ENCODE data around the gene HIRIP3. TPM values are rescaled to one million over a fixed set of nuclear protein-coding genes. Genes with fewer than 3 reads are reported as not detected.
A peak's percentile ranks its signal among the peaks of the same experiment; 100 is the strongest.

The HIRIP3 gene
- total and polyA plus RNA-seq, 3 experiments from 2014 or later: 22.0 to 48.0 (median 45.6) TPM

DNA sequence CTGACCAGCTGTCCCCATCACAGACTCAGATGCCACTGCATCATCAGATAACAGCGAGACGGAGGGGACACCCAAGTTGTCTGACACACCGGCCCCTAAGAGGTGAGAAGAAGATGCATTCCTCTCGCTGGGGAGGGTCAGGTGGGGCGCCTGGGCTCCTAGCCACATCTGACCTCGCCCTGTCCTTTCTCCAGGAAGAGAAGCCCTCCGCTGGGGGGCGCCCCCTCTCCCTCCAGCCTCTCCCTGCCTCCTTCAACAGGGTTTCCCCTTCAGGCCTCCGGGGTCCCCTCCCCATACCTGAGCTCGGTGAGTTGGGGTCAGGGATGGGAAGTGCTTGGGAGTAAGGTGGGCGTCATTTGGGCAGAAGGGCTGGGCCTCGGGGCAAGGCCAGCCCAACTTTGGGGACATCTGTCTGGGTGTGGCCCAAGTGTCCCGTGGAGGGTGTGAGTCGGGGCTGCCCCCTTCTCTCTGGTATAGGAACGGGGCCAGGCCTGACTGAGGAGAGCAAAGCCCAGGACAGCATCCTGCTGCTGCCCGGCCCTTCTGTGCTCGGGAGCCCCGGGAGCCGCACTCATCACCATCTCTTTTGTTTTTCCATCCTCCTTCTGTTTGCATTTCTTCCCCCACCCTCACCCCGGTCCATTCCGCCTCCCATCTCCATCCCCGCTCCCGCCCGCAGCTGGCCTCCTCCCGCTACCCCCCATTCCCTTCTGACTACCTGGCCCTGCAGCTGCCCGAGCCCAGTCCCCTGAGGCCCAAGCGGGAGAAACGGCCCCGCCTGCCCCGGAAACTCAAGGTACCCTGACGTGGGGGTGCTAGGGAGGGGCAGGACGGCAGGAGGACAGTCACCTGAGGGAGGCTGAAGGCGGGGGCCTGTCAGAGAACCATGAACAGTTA lies 5.6 kb upstream of the HIRIP3 start:
- no peaks in the 10 kb centered on the region for H3K27me3 Mint-ChIP-seq
- CTCF ChIA-PET: no interaction called here
- POLR2A ChIA-PET: no interaction called here

DNA sequence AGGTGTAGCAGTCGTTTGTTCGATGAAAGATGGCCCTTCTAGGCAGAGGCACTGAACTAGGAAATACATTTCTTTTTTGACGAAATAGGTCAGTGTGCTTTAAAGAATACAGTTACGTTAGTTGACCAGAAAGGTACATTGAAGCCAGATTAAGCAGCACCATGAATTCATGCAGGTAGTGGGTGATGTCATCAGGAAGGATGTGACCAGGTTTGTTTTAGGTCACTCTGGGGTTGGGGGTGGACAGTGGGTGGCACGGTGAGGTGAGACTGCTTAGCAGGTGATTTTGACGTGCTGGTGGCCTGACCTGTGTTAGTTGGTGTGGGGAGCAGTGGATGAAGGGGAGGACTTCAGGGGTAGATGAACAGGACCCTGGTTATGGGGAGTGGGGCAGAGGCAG lies 4.2 kb upstream of the HIRIP3 start:
- peaks cover 13% of the 10 kb centered on the region for H3K4me1 ChIP-seq (ENCODE audit: insufficient read depth, low read length)
- H3K4me1 Mint-ChIP-seq: peaks cover 31 to 47% (median 40%) of the 10 kb centered on the region in 3 donors

More for the DNA sequence above, 5.6 kb upstream of the HIRIP3 start:
- peaks cover 4% of the 10 kb centered on the region for H3K36me3 ChIP-seq (ENCODE audit: insufficient read depth, low read length)
- peaks cover 26 to 34% (median 33%) of the 10 kb centered on the region in 3 donors for H3K4me1 Mint-ChIP-seq
- H3K4me3 Mint-ChIP-seq: no peak overlapping the region
- no peaks in the 10 kb centered on the region for H3K9me3 ChIP-seq (ENCODE audit: low read length)
- no peak overlapping the region for H3K4me3 ChIP-seq (ENCODE audit: low read length)
- H3K27me3 ChIP-seq (ENCODE audit: insufficient read depth, low read length, poor library complexity, severe bottlenecking): no peaks in the 10 kb centered on the region
- H3K9me3 Mint-ChIP-seq: no peaks in the 10 kb centered on the region
- peaks cover 8% of the 10 kb centered on the region for H3K4me1 ChIP-seq (ENCODE audit: insufficient read depth, low read length)
- no peak overlapping the region for H3K27ac ChIP-seq (ENCODE audit: low read depth, low read length)
- peak overlapping the region in 1 of 8 donors; percentile 52 for H3K27ac Mint-ChIP-seq
- peaks cover 0 to 58% (median 3%) of the 10 kb centered on the region in 3 donors for H3K36me3 Mint-ChIP-seq
- no peak for DNase-seq

DNA sequence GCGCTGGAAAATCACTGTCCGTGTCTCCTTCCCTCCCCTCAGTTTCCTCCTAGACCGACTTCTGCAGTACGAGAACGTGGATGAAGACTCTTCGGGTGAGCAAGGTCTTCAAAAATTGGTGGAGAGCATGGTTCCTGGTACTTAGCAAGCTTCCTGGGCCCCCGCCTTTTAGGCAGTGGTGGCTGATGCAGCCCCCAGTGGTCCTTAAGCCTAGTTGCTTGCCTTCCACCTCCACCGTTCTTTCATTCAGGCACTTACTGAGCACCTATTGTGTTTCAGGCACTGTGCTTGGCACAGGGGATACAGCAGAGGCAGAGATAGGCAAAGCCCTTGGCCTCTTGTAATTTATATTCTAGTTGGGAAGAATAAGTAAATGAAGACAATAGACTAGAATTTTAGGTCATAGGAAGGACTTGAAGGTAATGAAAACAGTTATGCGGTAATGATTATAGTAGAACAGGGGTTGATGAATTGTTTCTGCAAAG lies 1.4 kb upstream of the HIRIP3 start:
- POLR2A ChIA-PET: interaction anchor here (0.8 to 3.8 kb wide), 4 partner anchors 23 to 295 kb away, joined by 3 to 14 read pairs (median 4); partner anchors contain the start of genes ALDOA, PAGR1 and TAOK2
- no peak for DNase-seq
- Mint-ChIP-seq H3K9me3 (no peaks in the 10 kb centered on the region), H3K27ac (peak overlapping the region; percentile 54 to 99 (median 98)), H3K27me3 (no peaks in the 10 kb centered on the region), H3K36me3 (peaks cover 0 to 71% (median 8%) of the 10 kb centered on the region in 3 donors), H3K4me3 (peak overlapping the region; percentile 95 to 99 (median 96)), H3K4me1 (peaks cover 30 to 55% (median 46%) of the 10 kb centered on the region in 3 donors)
- Histone ChIP-seq H3K27me3 (ENCODE audit: insufficient read depth, low read length, poor library complexity, severe bottlenecking) (no peaks in the 10 kb centered on the region), H3K4me1 (ENCODE audit: insufficient read depth, low read length) (peaks cover 19% of the 10 kb centered on the region), H3K4me3 (ENCODE audit: low read length) (peak overlapping the region; percentile 83), H3K27ac (ENCODE audit: low read depth, low read length) (peak overlapping the region; percentile 95), H3K36me3 (ENCODE audit: insufficient read depth, low read length) (peaks cover 4% of the 10 kb centered on the region), H3K9me3 (ENCODE audit: low read length) (no peaks in the 10 kb centered on the region)
- CTCF ChIA-PET: interaction anchor here (0.6 to 1.9 kb wide), 5 partner anchors 9 to 303 kb away, joined by 3 to 4 read pairs (median 3); no protein-coding TSS in a partner anchor

More for the DNA sequence above, 4.2 kb upstream of the HIRIP3 start:
- Mint-ChIP-seq H3K9me3 (no peaks in the 10 kb centered on the region), H3K4me3 (no peak overlapping the region), H3K27ac (peak overlapping the region in 1 of 8 donors; percentile 65), H3K27me3 (no peaks in the 10 kb centered on the region), H3K36me3 (peaks cover 0 to 70% (median 3%) of the 10 kb centered on the region in 3 donors)
- ChIA-PET CTCF (no interaction called here), POLR2A (no interaction called here)
- no peaks in the 10 kb centered on the region for H3K9me3 ChIP-seq (ENCODE audit: low read length)
- H3K27ac ChIP-seq (ENCODE audit: low read depth, low read length): no peak overlapping the region
- no peaks in the 10 kb centered on the region for H3K27me3 ChIP-seq (ENCODE audit: insufficient read depth, low read length, poor library complexity, severe bottlenecking)
- H3K36me3 ChIP-seq (ENCODE audit: insufficient read depth, low read length): peaks cover 4% of the 10 kb centered on the region
- no peak overlapping the region for H3K4me3 ChIP-seq (ENCODE audit: low read length)
- DNase-seq: no peak

DNA sequence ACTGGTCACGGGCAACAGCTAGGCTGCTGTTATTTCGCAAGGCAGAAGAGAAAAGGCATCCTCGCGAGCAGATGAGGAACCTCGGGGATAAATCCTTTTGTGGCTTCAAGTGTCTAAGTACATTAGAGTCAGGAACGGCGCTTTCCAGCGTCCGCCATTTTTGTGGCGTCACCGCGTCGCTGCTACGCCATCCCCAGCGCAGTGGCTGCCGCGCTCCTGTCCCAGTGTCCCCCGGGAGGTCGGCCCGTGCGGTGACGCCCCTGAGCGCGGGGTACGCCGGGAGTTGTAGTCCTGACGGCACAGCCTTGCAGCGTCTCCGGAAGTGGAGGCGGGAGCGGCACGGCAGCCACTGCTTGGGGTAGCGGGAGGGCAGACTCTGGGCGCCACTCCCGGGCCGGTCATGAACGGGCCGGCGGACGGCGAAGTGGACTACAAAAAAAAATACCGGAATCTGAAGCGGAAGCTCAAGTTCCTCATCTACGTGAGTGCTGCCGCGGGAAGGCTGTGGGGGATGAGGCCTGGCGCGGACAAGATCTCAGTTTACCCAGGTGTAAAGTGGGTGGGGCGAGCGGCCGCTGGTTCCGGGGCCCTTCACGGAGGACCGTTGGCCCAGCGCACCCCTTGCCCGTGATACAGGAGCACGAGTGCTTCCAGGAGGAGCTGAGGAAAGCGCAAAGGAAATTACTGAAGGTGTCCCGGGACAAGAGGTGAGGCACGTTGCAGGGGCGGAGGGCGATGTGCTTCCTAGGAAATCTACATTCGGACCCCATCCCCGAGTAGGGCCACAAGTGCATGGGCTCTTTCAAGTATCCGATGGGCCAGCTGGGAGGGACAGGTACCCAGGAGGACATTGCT lies 721 bp upstream of the HIRIP3 start, which contains the start of gene INO80E:
Gene INO80E (plus strand): TSS at position 331 of the 855 bp plus-strand sequence. CDS start 70 bp downstream, at position 401.
- H3K27ac ChIP-seq (ENCODE audit: low read depth, low read length): peak within 1 kb of the TSS; percentile 95
- no peaks in the 10 kb centered on the region for H3K27me3 ChIP-seq (ENCODE audit: insufficient read depth, low read length, poor library complexity, severe bottlenecking)
- peaks cover 30 to 55% (median 46%) of the 10 kb centered on the region in 3 donors for H3K4me1 Mint-ChIP-seq
- peak within 1 kb of the TSS; percentile 95 to 99 (median 96) for H3K4me3 Mint-ChIP-seq
- H3K36me3 ChIP-seq (ENCODE audit: insufficient read depth, low read length): peaks cover 4% of the 10 kb centered on the region
- peak within 1 kb of the TSS; percentile 96 to 99 (median 98) for H3K27ac Mint-ChIP-seq
- CTCF ChIA-PET: interaction anchor here (0.8 to 1.9 kb wide), 6 partner anchors 9 to 302 kb away, joined by 3 to 4 read pairs (median 3); partner anchors contain the start of genes CDIPT and TAOK2
- peak; percentile 97 to 99 (median 98) for DNase-seq
- peaks cover 19% of the 10 kb centered on the region for H3K4me1 ChIP-seq (ENCODE audit: insufficient read depth, low read length)
- H3K4me3 ChIP-seq (ENCODE audit: low read length): peak within 1 kb of the TSS; percentile 83
- H3K36me3 Mint-ChIP-seq: peaks cover 0 to 71% (median 8%) of the 10 kb centered on the region in 3 donors
- no peaks in the 10 kb centered on the region for H3K27me3 Mint-ChIP-seq
- no peaks in the 10 kb centered on the region for H3K9me3 ChIP-seq (ENCODE audit: low read length)
- no peaks in the 10 kb centered on the region for H3K9me3 Mint-ChIP-seq
- POLR2A ChIA-PET: interaction anchor here (0.6 to 3.8 kb wide), 8 partner anchors 10 to 348 kb away, joined by 3 to 14 read pairs (median 4); partner anchors contain the start of genes ALDOA, PAGR1, TAOK2 and TMEM219

DNA sequence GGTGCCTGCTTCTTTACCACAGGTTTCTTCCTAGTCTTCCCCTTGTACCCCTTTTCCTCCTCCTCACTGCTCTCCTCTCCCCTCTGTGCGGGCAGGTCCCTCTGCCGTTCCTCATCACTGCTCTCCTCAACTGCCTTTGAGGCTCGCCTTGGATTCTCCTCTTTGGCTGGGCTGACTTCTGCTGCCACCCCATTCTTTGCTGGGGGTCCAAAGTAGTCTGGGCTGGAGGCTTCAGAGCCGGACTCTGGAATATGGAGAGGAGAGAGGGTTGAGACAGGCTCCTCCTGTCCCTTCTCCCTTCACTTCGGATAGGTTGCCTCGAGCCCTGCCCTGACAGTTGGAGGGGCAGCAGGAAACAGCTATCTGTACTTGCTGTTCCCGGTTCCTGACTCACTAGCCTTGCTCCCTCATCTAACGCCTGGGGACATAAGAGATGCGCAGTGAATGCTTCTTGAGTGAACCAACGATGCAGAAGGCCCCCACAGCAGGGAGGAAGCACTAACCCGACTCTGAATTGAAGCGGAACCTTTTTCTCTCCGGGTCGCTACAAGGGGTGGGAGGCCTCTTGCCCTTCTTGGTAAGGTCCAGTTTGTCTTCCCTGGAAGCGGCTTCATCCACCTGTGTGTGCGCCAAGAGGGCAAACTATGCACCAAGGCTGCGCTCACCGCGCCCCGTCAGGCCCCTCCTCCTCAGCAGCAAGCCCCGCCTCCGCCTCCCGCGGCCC lies 655 bp downstream of the HIRIP3 start:
- peaks cover 6% of the 10 kb centered on the region for H3K36me3 ChIP-seq (ENCODE audit: insufficient read depth, low read length)
- H3K9me3 Mint-ChIP-seq: no peaks in the 10 kb centered on the region
- CTCF ChIA-PET: interaction anchor here (0.8 to 1.9 kb wide), 3 partner anchors 14 to 131 kb away, joined by 3 to 4 read pairs (median 4); partner anchors contain the start of genes CDIPT and TAOK2

DNA sequence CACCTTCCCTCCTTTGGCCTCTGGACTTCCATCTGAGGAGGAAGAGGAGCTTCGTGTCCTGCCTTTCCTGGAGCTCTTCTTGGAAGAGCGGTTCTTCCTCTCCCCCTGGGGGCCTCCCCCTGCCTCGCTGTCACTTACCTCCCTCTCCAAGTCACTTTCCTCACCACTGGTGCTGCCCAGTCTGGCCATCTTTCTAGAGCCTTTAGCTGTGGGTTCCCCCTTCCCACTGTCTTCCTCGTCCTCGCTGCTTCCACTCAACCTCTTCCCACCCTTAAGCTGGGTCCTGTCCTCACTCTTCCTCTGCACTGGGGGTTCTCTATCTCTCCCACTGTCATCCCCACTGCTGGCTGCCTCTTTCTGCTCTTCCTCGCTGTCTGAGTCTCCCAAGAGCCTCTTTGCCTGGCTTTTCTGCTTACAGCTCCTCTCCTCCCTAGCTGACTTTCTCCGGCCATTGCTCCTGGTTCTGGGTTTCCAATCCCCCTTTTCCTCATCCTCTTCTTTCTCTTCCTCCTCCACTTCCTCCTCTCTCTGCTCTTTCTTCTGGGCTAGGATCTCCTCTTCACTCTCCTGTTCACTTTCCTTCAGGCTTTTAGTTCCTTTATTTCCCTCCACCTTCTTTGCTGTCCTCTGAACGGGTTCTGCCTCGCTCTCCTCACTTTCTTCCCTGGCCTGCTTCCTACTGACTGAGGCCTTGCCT lies 1.4 kb downstream of the HIRIP3 start:
- H3K27me3 ChIP-seq (ENCODE audit: insufficient read depth, low read length, poor library complexity, severe bottlenecking): no peaks in the 10 kb centered on the region
- ChIA-PET CTCF (interaction anchor here (0.8 kb wide), 1 partner anchor 38 kb away, joined by 3 read pairs; no protein-coding TSS in a partner anchor), POLR2A (interaction anchor here (1.0 to 3.8 kb wide), 5 partner anchors 13 to 178 kb away, joined by 3 to 14 read pairs (median 4); partner anchors contain the start of genes PAGR1, TAOK2 and TMEM219)
- no peak for DNase-seq
- no peaks in the 10 kb centered on the region for H3K27me3 Mint-ChIP-seq
- no peak overlapping the region for H3K27ac ChIP-seq (ENCODE audit: low read depth, low read length)
- no peak overlapping the region for H3K4me3 ChIP-seq (ENCODE audit: low read length)
- peaks cover 4 to 74% (median 9%) of the 10 kb centered on the region in 3 donors for H3K36me3 Mint-ChIP-seq
- H3K4me1 ChIP-seq (ENCODE audit: insufficient read depth, low read length): peaks cover 19% of the 10 kb centered on the region
- H3K4me1 Mint-ChIP-seq: peaks cover 26 to 46% (median 37%) of the 10 kb centered on the region in 3 donors
- H3K9me3 ChIP-seq (ENCODE audit: low read length): no peaks in the 10 kb centered on the region
- H3K36me3 ChIP-seq (ENCODE audit: insufficient read depth, low read length): peaks cover 6% of the 10 kb centered on the region
- H3K27ac Mint-ChIP-seq: peak overlapping the region; percentile 14 to 99 (median 88)
- no peaks in the 10 kb centered on the region for H3K9me3 Mint-ChIP-seq
- H3K4me3 Mint-ChIP-seq: peak overlapping the region; percentile 53 to 99 (median 70)

More for the DNA sequence above, 655 bp downstream of the HIRIP3 start:
- Histone ChIP-seq H3K4me3 (ENCODE audit: low read length) (peak overlapping the region; percentile 83), H3K9me3 (ENCODE audit: low read length) (no peaks in the 10 kb centered on the region), H3K4me1 (ENCODE audit: insufficient read depth, low read length) (peaks cover 19% of the 10 kb centered on the region), H3K27ac (ENCODE audit: low read depth, low read length) (peak overlapping the region; percentile 95), H3K27me3 (ENCODE audit: insufficient read depth, low read length, poor library complexity, severe bottlenecking) (no peaks in the 10 kb centered on the region)
- DNase-seq: peak in 2 of 5 donors; percentile 58 to 62
- H3K4me3 Mint-ChIP-seq: peak overlapping the region; percentile 95 to 99 (median 96)
- peaks cover 0 to 74% (median 8%) of the 10 kb centered on the region in 3 donors for H3K36me3 Mint-ChIP-seq
- peaks cover 29 to 54% (median 44%) of the 10 kb centered on the region in 3 donors for H3K4me1 Mint-ChIP-seq
- peak overlapping the region; percentile 96 to 99 (median 98) for H3K27ac Mint-ChIP-seq
- POLR2A ChIA-PET: interaction anchor here (0.6 to 3.8 kb wide), 5 partner anchors 9 to 236 kb away, joined by 3 to 14 read pairs (median 4); partner anchors contain the start of genes PAGR1, TAOK2 and TMEM219
- H3K27me3 Mint-ChIP-seq: no peaks in the 10 kb centered on the region
